K562 (cell line): ENCODE data around the gene ZC3H10. TPM values are rescaled to one million over a fixed set of nuclear protein-coding genes. Genes with fewer than 3 reads are reported as not detected.

Experiments
- CCNT2 ChIP-seq: IDR thresholded peaks from 2 replicates; pipeline ENCODE4 v1.6.1; 2011; ENCODE audit warnings: borderline replicate concordance, low read depth, mild to moderate bottlenecking, moderate library complexity, mixed read lengths, low read length; ENCODE audit not compliant: insufficient read length; ENCODE audit errors: extremely low read depth
- CHD2 ChIP-seq: IDR thresholded peaks from 2 replicates; pipeline ENCODE4 v1.6.1; 2011; ENCODE audit warnings: low read depth, low read length
- CREM ChIP-seq: IDR thresholded peaks from 2 replicates; pipeline ENCODE4 v1.6.1; 2014; ENCODE audit warnings: antibody characterized with exemption, low read depth
- E2F3 ChIP-seq: fragments of 250-450 bp; sonication (Bioruptor Pico); IDR thresholded peaks from 2 replicates; pipeline ENCODE4 v1.4.0; 2020; ENCODE audit warnings: mild to moderate bottlenecking
- ETV6 ChIP-seq, 3 experiments: fragments of 150-350 bp in 1 of 3; sonication (generic) in 1 of 3; formaldehyde crosslinking in 1 of 3; IDR thresholded peaks; 2 replicates each; pipeline versions ENCODE4 v1.6.1 to v1.8.0; 2014 to 2022; ENCODE audit warnings: borderline replicate concordance in 2 of 3, low read depth in 2 of 3, antibody characterized with exemption in 1 of 3, low read length in 1 of 3, mild to moderate bottlenecking in 1 of 3, missing genetic modification reagents in 1 of 3
- FOXA1 ChIP-seq: fragments of 450-650 bp; IDR thresholded peaks from 2 replicates; pipeline ENCODE4 v1.6.1; 2016; ENCODE audit warnings: mild to moderate bottlenecking, borderline replicate concordance
- GTF2E2 ChIP-seq: fragments of 200-800 bp; sonication (Bioruptor generic); IDR thresholded peaks from 2 replicates; pipeline ENCODE4 v1.6.1; 2016; ENCODE audit warnings: missing genetic modification characterization, missing compliant biosample characterization
- NCOA4 ChIP-seq: fragments of 450-650 bp; IDR thresholded peaks from 2 replicates; pipeline ENCODE4 v1.6.1; 2018; ENCODE audit warnings: mild to moderate bottlenecking; ENCODE audit not compliant: partially characterized antibody
- POLR2H ChIP-seq: IDR thresholded peaks from 2 replicates; pipeline ENCODE4 v1.6.1; 2016; ENCODE audit warnings: missing genetic modification characterization, low read depth, mild to moderate bottlenecking, control low read depth, missing compliant biosample characterization, moderate library complexity
- PRMT5 ChIP-seq: sonication (generic); formaldehyde crosslinking; IDR thresholded peaks from 2 replicates; pipeline ENCODE4 v1.5.0; 2020; ENCODE audit warnings: missing genetic modification reagents
- TAF15 ChIP-seq: fragments of 200-400 bp; formaldehyde crosslinking; IDR thresholded peaks from 2 replicates; pipeline ENCODE4 v1.6.1; 2017; ENCODE audit warnings: mild to moderate bottlenecking, low read depth, low read length, moderate library complexity
- TBP ChIP-seq: optimal IDR thresholded peaks from 2 replicates; pipeline ENCODE3; 2011; ENCODE audit warnings: low read depth, low read length, improper control_type of control experiment
- TFAP4 ChIP-seq: sonication (generic); formaldehyde crosslinking; IDR thresholded peaks from 2 replicates; pipeline ENCODE4 v1.8.0; 2022; ENCODE audit warnings: missing genetic modification reagents, mild to moderate bottlenecking, moderate library complexity, borderline replicate concordance
- ZFP30 ChIP-seq: fragments of 250-450 bp; sonication (Bioruptor Pico); IDR thresholded peaks from 2 replicates; pipeline ENCODE4 v1.8.0; 2022; ENCODE audit warnings: moderate library complexity, mild to moderate bottlenecking, inconsistent platforms, borderline replicate concordance
- ZKSCAN3 ChIP-seq: fragments of 250-450 bp; sonication (Bioruptor Pico); IDR thresholded peaks from 2 replicates; pipeline ENCODE4 v1.4.0; 2020
- ZNF354B ChIP-seq: fragments of 250-450 bp; sonication (Bioruptor Pico); IDR thresholded peaks from 2 replicates; pipeline ENCODE4 v1.4.0; 2020
- ZNF41 ChIP-seq: fragments of 250-450 bp; sonication (Bioruptor Pico); conservative IDR thresholded peaks from 2 replicates; pipeline ENCODE4 v1.4.0; 2020; ENCODE audit warnings: mild to moderate bottlenecking
- ZNF79 ChIP-seq: fragments of 250-450 bp; sonication (Bioruptor Pico); IDR thresholded peaks from 2 replicates; pipeline ENCODE4 v1.4.0; 2020; ENCODE audit warnings: low read depth, mild to moderate bottlenecking, moderate library complexity
- polyA plus RNA-seq, 8 experiments: library from polyadenylated mRNA; depleted of rRNA in 4 of 8; stranded (reverse) in 5 of 8; unstranded in 3 of 8; fragments of >200 nt; fragmentation: Nextera tagmentation in 2 of 8; fragmentation: Illumina TruSeq in 1 of 8; extraction: Ambion mirVana in 2 of 8; extraction: Trizol in 1 of 8; gene quantifications; 2 replicates each; pipeline versions ENCODE4 v1.2.1 to v1.2.3, GENCODE V29; 2011 to 2014; ENCODE audit warnings: inconsistent platforms in 1 of 8, missing spikeins in 1 of 8
- total RNA-seq, 7 experiments: library from RNA; depleted of rRNA in 6 of 7; stranded (reverse); fragments of >200 nt in 6 of 7; fragmentation: Illumina TruSeq in 2 of 7; extraction: Trizol in 2 of 7; gene quantifications; 2 replicates each; pipeline versions ENCODE4 v1.2.1 to v1.2.3, GENCODE V29; 2011 to 2021; ENCODE audit warnings: low replicate concordance in 1 of 7
- TF ChIP-seq, protein P1 (sequence below): fragments of 450-650 bp; IDR thresholded peaks from 2 replicates; pipeline ENCODE4 v1.7.1; 2018; ENCODE audit warnings: mild to moderate bottlenecking, low read depth; ENCODE audit not compliant: partially characterized antibody
- TF ChIP-seq, protein P2 (sequence below): fragments of 250-450 bp; sonication (Bioruptor Pico); IDR thresholded peaks from 2 replicates; pipeline ENCODE4 v1.4.0; 2020
- TF ChIP-seq, protein P3 (sequence below), 2 experiments: fragments of 200-800 bp in 1 of 2; sonication (Bioruptor generic) in 1 of 2; sonication (generic) in 1 of 2; formaldehyde crosslinking in 1 of 2; IDR thresholded peaks in 1 of 2; conservative IDR thresholded peaks in 1 of 2; 2 replicates each; pipeline versions ENCODE4 v1.5.0 to v1.6.1; 2016 to 2020; ENCODE audit warnings: missing compliant biosample characterization in 1 of 2, missing genetic modification characterization in 1 of 2, missing genetic modification reagents in 1 of 2

Gene ZC3H10
- total and polyA plus RNA-seq, 9 of the 15 experiments (the other 6 are each of a cell fraction or from before 2014, with no cell fraction given), result 0.31 to 4.1 (median 1.6) TPM

DNA sequence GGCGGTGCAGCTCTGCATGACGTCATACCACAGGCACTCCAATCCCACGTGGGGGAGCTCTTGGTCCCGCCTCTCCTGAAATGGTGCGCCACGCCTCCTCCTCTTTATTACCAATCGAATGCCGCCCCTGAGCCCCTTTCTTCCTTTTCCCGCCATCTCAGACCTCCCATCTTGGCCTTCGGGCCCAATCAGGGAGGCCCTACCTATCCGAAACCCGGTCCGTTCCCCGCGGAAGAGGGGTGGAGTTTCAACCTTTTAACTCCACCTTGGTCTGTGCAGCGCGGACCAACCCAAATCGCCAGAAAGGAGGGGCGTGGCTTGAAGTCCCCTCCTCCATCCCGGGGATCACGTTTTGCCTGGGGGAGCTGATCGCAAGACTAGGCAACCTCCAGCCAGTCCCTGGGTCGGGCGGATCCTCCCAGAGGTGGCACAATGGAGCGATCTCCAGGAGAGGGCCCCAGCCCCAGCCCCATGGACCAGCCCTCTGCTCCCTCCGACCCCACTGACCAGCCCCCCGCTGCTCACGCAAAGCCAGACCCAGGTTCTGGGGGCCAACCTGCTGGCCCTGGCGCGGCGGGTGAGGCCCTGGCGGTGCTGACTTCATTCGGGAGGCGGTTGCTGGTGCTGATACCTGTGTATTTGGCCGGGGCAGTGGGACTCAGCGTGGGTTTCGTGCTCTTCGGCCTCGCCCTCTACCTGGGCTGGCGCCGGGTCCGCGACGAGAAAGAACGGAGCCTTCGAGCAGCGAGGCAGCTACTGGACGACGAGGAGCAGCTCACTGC is 10.0 kb downstream of the ZC3H10 start, which contains the start of gene ESYT1 (continued):
- TF ChIP-seq, protein P1, sequence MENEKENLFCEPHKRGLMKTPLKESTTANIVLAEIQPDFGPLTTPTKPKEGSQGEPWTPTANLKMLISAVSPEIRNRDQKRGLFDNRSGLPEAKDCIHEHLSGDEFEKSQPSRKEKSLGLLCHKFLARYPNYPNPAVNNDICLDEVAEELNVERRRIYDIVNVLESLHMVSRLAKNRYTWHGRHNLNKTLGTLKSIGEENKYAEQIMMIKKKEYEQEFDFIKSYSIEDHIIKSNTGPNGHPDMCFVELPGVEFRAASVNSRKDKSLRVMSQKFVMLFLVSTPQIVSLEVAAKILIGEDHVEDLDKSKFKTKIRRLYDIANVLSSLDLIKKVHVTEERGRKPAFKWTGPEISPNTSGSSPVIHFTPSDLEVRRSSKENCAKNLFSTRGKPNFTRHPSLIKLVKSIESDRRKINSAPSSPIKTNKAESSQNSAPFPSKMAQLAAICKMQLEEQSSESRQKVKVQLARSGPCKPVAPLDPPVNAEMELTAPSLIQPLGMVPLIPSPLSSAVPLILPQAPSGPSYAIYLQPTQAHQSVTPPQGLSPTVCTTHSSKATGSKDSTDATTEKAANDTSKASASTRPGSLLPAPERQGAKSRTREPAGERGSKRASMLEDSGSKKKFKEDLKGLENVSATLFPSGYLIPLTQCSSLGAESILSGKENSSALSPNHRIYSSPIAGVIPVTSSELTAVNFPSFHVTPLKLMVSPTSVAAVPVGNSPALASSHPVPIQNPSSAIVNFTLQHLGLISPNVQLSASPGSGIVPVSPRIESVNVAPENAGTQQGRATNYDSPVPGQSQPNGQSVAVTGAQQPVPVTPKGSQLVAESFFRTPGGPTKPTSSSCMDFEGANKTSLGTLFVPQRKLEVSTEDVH, result peak; percentile 100
- peak; percentile 70 for TF ChIP-seq TBP
- TF ChIP-seq POLR2H (tag), result peak; percentile 88
- TF ChIP-seq ZFP30, result no peak
- no peak for TF ChIP-seq ZNF41 (CRISPR knock-in tag)
- TF ChIP-seq ETV6 (IDR thresholded peaks at IDR 0.05; ENCODE audit: borderline replicate concordance in 1 of 2, low read depth in 2 of 2, low read length in 1 of 2), result no peak
- 0 out of 2 replicates have a peak, but pooled peaks have one; percentile 68 for TF ChIP-seq ETV6 (CRISPR knock-in tag; IDR thresholded peaks at IDR 0.05; ENCODE audit: borderline replicate concordance)
- peak; percentile 61; the same call in 1 of the 2 replicates for TF ChIP-seq GTF2E2
- TF ChIP-seq ZKSCAN3, result no peak
- peak; percentile 42 for TF ChIP-seq CCNT2
- no peak for TF ChIP-seq NCOA4
- TF ChIP-seq, protein P2, sequence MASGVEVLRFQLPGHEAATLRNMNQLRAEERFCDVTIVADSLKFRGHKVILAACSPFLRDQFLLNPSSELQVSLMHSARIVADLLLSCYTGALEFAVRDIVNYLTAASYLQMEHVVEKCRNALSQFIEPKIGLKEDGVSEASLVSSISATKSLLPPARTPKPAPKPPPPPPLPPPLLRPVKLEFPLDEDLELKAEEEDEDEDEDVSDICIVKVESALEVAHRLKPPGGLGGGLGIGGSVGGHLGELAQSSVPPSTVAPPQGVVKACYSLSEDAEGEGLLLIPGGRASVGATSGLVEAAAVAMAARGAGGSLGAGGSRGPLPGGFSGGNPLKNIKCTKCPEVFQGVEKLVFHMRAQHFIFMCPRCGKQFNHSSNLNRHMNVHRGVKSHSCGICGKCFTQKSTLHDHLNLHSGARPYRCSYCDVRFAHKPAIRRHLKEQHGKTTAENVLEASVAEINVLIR (CRISPR knock-in tag), result peak; percentile 49; the same call in 1 of the 2 replicates
- TF ChIP-seq CHD2, result no peak
- TF ChIP-seq CREM, result peak; percentile 94
- TF ChIP-seq, protein P3, sequence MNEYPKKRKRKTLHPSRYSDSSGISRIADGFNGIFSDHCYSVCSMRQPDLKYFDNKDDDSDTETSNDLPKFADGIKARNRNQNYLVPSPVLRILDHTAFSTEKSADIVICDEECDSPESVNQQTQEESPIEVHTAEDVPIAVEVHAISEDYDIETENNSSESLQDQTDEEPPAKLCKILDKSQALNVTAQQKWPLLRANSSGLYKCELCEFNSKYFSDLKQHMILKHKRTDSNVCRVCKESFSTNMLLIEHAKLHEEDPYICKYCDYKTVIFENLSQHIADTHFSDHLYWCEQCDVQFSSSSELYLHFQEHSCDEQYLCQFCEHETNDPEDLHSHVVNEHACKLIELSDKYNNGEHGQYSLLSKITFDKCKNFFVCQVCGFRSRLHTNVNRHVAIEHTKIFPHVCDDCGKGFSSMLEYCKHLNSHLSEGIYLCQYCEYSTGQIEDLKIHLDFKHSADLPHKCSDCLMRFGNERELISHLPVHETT (CRISPR knock-in tag; conservative IDR thresholded peaks at IDR 0.05 in 1 of 2, IDR thresholded peaks at IDR 0.05 in 1 of 2), result peak in 1 of 2 experiments; percentile 83; a peak in 2 of 4 replicates
- TF ChIP-seq ZNF79 (CRISPR knock-in tag), result no peak
- TF ChIP-seq FOXA1, result no peak
- peak; percentile 86 for TF ChIP-seq TFAP4 (CRISPR knock-in tag)
- TF ChIP-seq PRMT5, result no peak
- peak; percentile 65; the same call in 1 of the 2 replicates for TF ChIP-seq TAF15
- peak; percentile 87 for TF ChIP-seq E2F3
- no peak for TF ChIP-seq ZNF354B (CRISPR knock-in tag)
